ENCODE measurements around the gene SEC61A2.
"Not testable (repeated sequence)": the region's sequence is repeated elsewhere in the genome, so short reads cannot be mapped to it uniquely, and the experiment has no call there.

SEC61A2 gene

DNA sequence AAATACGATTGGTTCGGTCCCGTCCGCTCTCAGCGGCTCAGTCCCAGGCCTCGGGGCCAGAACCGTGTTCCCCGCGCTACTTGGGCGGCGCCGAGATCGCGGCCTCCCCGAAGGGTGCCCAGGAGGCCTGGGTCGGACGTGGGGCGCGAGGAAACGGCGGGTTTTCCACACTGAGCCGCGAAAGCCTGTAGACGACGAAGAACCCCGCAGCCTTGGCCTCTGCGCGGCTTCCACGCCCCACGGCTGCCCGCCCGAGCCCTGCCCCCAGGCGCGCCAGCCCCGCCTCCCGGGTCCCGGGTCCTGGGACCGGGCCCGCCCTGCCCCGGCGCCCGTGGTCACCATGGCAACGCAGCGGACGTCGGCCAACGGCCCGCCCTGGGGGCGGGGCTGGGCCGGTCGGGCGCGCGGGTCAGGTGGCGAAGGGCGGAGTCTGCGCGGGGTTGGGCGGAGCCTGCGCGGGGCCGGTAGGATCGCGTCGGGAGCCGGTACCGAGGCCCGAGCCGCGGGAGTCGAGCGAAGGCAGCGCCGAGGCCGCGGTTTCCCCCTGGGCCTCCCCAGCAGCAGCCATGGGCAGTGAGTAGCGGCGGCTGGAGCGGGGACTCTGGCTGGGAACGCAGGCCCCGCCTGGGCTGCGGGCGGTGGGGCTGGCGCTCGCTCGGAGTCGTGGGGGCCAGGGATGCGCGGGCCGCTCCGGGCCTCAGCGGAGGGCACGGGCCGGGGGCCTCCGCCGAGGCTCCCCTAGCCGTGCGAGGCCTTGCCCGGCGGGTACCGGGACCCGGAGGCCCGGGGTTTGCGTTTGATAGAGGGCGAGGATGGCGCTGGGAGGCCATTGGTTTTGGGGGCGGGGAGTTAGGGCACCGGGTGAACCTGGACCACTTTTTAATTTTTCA lies at the start of gene SEC61A2:
Gene SEC61A2, plus strand, starts transcription at position 456 of the 890 bp plus-strand sequence. Its CDS starts 111 bp downstream, at position 567.
- DNase-seq = peak; percentile 99

- no peak for DNase-seq
Measured at GRCh38 chr10:12081470-12081869, 48.0 kb upstream of the SEC61A2 start.

DNA sequence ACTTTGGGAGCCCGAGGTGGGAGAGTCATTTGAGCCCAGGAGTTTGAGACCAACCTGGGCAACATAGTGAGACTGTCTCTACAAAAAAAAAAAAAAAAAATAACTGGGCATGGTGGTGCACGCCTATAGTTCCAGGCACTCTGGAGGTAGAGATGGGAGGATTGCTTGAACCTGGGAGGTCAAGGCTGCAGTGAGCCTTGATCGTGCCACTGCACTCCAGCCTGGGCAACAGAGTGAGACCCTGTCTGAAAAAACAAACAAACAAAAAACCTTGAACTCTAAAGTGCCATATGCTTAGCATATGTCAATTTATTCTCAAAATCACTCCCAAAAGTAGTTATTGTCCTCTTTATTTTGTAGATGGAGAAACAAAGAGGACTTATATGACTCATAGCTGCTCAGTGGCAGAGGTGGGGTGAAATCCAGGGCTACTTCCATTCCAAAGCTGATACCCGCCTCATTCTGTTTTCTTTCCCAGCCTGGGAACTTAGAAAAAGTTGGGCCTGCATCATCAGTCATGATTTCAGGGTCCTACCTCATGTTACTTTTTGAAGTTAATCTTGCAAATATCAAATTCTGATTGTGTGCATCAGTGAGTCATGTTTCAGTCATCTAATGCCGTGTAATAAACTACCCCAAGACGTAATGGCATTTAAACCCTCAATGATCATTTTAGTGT lies 47.5 kb upstream of the SEC61A2 start:
- DNase-seq = no peak

DNA sequence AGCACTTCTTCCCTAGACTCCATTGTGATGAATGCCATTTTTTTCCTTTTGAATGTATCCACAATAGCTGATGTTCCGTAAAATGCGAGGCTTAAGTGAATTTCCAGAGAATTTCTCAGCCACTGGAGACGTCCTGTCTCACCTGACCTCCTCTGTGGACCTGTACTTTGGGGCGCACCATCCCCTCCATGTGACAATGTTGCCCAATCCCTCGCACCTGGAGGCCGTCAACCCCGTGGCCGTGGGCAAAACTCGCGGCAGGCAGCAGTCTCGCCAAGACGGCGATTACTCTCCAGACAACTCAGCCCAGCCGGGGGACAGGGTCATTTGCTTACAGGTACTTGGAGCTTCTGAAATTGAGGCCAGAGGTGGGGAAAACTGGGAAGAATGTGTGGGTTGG lies 40.6 kb upstream of the SEC61A2 start:
- DNase-seq = no peak

- DNase-seq = no peak
Measured at GRCh38 chr10:12091421-12091820, 38.1 kb upstream of the SEC61A2 start.

GRCh38 chr10:12097361-12097760 lies 32.1 kb upstream of the SEC61A2 start:
- not testable (repeated sequence) for DNase-seq

DNA sequence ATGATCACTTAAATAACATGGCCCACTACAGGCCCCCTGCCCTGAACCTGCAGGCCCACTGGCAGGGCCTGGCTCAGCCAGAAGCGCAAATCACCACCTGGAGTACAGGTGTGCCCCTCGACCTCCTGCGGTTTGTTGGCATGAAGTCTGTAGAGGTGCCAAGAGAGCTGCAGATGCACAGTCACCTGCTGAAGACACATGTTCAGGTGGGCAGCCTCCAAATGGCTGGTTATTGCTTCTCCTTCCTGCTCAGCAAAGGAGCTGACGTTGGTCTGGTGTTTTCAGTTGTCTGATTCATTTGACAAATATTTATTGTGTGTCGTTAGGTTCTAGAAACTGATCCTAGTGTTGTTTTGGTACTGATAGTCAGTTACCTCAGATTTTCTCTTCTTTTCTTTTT lies 31.7 kb upstream of the SEC61A2 start:
- no peak for DNase-seq

DNA sequence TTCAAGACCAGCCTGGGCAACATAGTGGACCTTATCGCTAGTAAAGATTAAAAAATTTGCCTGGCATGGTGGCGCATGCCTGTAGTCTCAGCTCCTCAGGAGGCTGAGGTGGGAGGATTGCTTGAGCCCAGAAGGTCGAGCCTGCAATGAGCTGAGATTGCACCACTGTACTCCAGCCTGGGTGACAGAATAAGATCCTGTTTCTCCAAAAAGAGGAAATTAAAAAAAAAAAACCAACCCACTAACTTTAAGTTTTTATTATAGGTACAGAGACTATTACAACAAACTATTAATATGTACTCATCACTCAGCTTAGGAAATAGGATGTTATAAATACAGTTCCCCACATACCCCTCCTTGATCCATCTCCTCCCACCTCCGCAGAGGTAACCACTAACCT lies 30.5 kb upstream of the SEC61A2 start:
- DNase-seq = no peak

DNA sequence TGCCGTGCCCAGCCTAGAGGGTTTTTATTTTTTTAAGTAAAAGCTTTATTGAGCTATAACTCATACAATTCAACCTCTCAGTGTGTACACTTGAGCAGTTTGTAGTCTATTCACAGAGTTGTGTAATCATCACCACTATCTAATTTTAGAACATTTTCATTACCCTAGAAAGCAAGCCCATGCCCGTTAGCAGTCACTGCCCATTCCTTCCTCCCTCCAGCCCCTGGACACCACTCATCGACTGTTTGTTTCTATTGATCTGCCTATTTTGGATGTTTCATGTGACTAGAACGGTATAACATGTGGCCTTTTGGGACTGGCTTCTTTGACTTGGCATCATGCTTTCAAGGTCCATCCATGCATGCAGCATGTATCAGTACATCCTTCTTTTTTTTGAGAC lies 25.7 kb upstream of the SEC61A2 start:
- no peak for DNase-seq

- DNase-seq = no peak
Measured at GRCh38 chr10:12107781-12108180, 21.7 kb upstream of the SEC61A2 start.

- no peak for DNase-seq
Measured at GRCh38 chr10:12109286-12109685, 20.2 kb upstream of the SEC61A2 start.

DNA sequence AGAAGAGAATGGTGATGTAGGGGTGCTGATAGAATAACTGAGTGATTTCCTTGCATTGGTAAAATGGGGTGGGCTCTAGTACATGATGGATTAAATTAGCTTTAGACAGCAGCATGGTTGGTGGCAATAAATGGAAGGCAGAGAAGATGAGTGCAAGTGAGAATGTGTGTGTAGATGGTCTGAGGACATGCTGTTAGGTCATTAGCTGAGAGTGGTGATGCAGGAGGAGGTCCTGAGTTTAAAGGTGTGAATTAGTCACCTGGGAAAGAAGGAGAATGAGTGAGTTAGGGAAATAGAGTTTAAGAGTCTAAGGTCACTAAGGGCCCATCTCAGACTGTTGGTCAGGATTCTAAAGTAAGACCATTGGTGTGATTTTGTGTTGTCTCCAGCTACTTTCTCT lies 17.9 kb upstream of the SEC61A2 start:
- DNase-seq = no peak

DNA sequence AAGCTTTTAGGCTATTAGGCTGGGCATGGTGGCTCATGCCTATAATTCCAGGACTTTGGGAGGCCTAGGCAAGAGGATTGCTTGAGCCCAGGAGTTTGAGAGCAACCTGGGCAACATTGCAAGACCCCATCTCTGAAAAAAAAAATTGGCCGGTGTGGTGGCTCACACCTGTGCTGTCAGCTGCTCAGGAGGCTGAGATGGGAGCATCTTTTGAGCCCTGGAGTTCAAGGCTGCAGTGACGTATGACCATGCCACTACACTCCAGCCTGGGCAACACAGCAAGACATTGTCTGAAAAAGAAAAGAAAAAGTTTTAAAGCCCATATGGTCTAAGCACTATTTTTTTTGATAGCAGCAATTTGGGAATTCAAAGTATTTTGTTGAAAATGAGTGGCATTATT lies 15.8 kb upstream of the SEC61A2 start:
- DNase-seq = no peak

DNA sequence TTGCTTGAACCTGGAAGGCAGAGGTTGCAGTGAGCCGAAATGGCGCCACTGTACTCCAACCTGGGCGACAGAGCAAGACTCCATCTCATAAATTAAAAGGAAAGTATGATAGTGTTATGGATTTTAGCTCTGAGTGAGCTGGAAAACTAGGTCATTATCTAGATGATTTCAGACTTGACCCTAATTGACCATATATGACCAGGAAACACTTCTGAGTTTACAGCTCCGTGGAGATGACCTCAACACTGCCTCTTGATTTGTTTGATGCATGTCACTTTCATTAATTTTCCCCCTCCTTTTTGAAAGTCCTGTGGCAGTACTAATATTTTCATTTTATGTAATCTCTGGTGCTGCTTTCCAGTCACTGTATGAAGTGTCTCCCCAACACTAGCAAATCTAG lies 7.8 kb upstream of the SEC61A2 start:
- DNase-seq = no peak

DNA sequence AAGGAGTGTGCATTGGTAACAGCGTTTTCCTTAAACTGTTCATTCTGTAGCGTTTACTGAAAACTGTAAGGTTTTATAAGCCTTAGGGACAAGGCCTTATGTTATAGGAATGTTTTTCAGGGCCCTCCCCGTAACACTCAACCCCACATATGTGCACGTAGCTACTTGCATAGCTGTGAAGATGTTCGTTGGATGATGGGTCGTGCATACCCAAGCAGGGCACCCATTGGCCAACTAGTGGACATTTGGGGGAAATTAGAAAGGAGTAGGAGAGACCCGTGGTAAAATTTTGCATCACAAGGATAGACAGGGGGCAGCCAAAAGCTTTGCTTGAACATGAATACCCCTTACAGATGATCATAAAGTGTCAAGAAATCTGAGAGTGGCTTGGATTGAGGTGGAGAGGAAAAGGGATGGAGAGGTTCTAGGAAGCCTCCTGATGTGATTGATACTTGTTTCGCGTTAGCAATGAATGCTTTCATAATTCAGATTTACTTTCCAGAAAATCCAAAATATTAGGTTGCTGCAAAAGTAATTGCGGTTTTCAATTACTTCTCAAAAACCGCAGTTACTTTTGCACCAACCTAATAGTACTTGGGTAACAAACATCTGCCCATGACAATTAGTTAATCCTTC lies 878 bp downstream of the SEC61A2 start:
- peak; percentile 41 for DNase-seq

GRCh38 chr10:12135631-12136030 lies 6.2 kb downstream of the SEC61A2 start:
- DNase-seq = no peak

DNA sequence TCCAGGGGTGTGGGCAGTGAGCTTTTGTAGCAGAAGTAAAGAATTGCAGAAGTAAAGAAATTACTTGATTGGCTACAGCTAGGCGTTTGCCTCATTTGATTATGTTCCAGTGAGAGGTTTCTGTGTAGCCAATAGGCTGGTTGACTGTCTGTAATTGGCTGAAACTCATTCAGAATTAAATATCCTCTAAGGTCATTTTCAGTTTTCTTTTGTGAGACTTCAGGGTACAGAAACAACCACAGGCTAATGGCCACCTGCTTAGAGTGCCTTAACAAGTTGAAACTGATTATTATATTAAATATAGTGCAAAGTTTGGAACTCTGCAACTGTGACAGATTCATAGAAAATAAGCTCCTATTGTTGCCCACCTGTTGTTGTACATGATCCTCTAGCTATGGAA lies 10.6 kb downstream of the SEC61A2 start:
- DNase-seq = no peak

GRCh38 chr10:12144538-12144937 lies 15.1 kb downstream of the SEC61A2 start:
- no peak for DNase-seq

DNA sequence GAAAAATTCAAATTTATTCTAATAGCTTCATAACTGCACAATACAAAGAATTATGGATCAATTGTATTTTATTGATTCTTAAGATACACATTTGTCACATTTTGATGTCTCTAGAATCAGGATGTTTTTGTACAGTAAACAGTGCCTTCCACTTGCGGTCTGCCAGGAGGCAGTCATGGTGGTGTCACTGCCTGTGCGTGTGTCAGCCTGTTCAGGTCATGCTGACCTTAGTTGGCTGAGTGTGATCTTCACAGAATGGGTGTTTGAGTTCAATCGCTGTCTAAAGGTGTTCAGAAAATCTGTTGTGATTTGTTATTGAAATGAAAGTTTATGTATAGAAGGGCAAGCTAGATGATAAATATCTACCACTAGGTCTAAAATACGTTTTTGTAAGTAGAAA lies 20.7 kb downstream of the SEC61A2 start:
- DNase-seq = no peak

DNA sequence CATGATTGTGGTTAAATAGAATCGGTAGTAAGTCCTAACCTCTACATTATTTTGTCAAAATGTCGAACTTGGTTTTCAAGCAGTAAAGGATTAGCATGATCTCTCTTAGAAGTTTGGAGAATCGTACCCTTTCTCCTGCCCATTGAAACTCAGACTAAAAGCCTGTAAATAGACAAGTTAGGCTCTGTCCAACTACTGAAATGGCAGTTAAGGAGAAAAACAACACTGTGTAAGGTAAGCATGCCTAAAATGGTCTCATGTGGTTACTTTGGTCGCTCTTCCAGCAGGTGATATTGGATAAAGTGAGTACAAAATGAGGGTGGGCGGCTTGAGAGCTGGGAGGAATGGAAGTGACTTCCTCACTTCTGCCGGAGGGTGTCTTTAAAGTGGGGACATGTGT lies 25.0 kb downstream of the SEC61A2 start:
- no peak for DNase-seq

DNA sequence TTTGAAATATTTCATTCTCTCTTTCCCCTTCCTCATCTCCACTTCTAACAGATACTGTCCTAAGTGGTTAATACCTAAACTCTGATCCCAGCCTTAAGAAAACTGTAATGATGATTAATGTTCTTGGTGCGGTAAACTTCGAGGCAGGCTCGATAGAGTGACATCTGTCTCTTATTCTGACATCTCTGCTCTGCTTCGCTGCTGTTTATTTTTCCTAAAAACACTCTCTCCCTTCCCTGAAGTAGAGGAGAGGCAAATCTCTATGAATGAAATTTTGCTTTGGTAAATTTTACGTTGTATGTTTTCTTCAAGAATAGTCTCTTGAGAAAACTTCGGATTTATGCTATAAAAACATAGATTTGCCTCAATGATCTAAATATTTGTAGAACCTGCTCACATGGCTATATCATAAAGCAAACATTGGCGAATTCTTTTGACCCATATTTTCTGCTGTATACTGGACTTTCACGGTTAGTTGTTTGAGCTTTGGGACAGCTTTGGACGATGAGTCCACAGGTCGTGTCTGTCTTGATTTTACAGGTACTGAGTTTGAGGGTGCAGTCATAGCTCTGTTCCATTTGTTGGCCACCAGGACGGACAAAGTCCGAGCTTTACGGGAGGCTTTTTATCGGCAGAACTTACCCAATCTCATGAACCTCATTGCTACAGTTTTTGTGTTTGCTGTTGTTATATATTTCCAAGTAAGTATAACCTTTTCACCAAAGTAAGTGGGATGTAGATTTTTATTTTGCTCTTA lies 27.1 kb downstream of the SEC61A2 start:
- DNase-seq = no peak

DNA sequence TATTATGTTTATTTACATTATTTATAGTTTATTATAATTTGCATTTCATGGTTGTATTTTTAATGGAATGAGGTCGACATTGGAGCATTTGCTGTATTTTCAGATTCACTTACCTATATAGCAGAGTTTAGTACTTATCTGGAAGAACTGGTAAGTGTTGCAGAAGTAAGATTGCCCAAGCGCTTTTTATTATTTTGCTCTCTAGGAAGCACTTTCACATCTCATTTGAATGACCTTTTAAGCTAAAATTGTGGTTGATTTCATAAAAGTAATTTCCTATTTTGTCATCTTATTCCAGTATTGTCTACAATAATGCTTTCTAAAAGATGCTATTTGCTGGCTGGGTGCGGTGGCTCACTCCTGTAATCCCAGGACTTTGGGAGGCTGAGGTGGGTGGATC lies 28.6 kb downstream of the SEC61A2 start:
- DNase-seq = no peak

GRCh38 chr10:12160664-12161063 lies 31.2 kb downstream of the SEC61A2 start:
- DNase-seq = no peak

Measured in stimulated activated CD8-positive, alpha-beta memory T cell treated with anti-CD3 and anti-CD28 coated beads, Interleukin-4, amount 100 ng/mL, for 48 hours (primary cell).